Stimulated activated CD8-positive, alpha-beta memory T cell treated with anti-CD3 and anti-CD28 coated beads, Interleukin-15, amount 100 ng/mL, for 4 hours (primary cell): Measurements from ENCODE around the gene A4GALT.

Experiments
- DNase-seq, 2 donors: peaks; one replicate each; pipeline ENCODE4 v3.0.0-alpha.2; 2020; ENCODE audit warnings: low read depth in 2 of 2

Gene A4GALT

GRCh38 chr22:42701694-42702093 lies 19.0 kb downstream of the A4GALT start:
- no peak for DNase-seq

DNA sequence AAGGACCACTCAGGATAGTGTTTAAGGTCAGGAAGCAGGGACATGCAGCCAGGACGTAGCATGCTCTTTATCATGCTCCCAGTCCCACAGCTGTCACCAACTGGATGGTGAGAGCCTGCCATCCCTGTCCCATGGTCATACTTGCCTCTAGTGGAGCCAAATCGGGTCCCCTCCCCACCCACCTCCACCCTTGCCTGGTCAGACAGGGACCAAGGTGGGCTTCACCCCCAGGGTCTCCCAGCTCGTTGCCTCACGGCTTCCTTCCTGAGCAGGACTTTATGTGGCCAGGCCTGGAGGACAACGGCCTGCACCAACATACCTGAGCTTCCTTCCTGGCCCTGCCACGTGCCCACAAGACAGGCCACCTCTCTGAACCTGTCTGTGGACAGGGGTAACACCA lies 19.8 kb downstream of the A4GALT start:
- DNase-seq = no peak

DNA sequence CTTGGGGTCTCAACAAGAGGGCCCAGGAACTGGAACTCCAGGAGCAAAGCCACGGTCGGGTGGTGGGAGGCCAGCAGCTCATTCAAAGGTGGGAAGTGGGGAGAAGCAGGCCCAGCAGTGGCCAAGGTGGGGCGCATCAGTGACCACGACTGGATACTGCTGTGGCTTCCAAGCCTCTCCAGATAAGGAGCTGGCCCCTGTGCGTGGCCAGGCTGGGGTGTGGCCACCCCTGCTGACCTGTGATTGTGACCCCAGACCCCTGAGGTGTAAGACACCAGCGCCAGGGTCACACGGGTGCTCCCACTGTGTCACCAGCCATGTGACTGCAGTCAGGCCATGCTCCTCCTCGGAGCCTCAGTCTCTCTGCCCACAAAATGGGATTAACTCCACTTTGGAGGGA lies 20.3 kb downstream of the A4GALT start:
- no peak for DNase-seq

- DNase-seq = no peak
These were observed 20.7 kb downstream of the A4GALT start for GRCh38 chr22:42699976-42700352.

DNA sequence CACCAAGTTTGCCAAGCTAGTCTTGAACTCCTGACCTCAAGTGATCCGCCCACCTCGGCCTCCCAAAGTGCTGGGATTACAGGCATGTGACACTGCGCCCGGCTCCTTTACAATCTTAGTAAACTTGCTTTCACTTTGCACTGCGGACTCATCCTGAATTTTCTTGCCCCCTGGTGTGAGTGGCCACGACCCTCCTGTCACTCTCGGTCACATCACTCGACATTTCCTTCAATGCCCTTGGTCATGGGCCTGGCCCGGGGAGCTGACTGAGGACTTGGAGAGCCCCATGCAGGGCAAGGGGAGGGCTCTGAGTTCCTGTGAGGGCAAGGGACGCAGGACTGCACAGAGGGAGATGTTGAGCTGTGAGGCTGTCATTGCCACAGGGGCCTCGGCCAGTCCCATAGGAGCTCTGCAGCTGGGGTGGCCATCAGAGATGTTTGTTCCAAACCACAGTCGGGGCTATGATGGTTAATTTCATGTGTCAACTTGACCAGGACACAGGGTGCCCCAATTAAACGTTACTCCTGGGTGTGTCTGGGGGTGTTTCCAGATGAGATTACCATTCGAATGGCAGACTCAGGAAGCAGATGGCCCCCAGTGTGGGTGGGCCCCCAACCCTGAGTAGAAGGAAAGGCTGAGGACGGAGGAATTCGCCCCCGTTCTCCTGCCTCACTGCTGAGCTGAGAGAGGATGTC lies 21.2 kb downstream of the A4GALT start:
- no peak for DNase-seq

DNA sequence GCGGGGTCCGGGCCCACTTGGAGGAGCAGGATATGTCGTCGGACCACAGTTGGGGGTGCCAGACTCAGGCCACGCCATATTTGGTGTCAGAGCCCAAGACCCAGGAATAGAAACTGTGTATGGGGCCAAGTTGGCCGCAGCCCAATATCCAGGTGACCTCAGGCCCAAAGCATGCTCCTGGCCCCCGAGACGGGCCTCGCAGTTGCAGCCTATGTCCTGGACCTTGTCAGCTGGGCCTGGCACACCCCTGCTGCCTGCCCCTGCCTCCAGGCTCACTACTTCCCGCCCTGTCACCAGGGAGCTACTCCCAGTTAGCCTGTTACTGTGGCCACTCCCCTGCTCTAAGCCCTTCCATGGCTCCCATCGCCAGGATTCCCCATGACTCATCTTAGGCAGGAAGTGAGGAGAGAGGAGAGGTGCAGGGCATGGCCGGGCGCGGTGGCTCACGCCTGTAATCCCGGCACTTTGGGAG lies 23.1 kb downstream of the A4GALT start:
- no peak for DNase-seq

- no peak for DNase-seq
These were observed 24.2 kb downstream of the A4GALT start for GRCh38 chr22:42696331-42696967.

- DNase-seq = no peak
These were observed 25.4 kb downstream of the A4GALT start for GRCh38 chr22:42695294-42695693.

GRCh38 chr22:42693763-42694683 lies 26.6 kb downstream of the A4GALT start:
- DNase-seq = no peak

GRCh38 chr22:42693055-42693762 lies 27.5 kb downstream of the A4GALT start:
- no peak for DNase-seq

DNA sequence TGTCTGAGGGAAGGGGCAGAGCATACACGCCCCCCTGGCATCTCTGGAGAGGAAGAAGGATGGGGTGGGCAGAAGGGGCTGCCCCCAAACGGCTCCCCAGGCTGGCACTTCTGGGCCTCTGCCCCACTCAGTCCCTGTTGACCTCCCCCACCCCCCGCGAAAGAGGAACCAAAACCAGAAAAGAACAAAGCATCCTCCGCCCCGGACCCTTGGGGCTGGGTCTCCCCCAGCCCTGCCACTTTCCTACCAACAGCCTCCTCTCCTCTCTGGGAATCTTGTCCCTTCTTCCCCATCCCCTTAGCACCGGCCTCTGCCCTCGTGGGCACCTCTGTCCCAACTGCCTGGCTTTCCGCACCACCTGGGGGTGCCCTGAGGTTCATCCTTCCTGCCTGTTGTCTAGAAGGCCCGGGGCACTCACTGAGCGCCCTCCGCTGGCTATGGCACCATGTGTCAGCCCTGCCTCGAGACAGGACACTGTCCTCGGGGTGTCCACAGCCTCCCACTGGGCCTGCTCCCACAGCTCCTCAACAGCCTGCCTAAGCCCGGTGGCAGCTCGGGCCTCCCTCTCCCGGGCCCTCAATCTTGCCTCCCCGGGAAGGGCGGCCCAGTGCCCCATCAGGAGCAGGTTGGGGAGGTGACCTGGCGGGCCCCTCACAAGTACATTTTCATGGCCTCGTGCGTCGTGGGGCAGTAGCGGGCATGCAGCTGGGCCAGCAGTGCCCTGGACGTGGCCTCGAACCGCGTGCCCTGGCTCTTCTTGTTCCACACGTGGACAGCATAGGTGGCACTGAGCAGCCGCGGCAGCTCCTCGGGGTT lies 28.2 kb downstream of the A4GALT start:
- no peak for DNase-seq

- no peak for DNase-seq
These were observed 29.2 kb downstream of the A4GALT start for GRCh38 chr22:42691440-42691839.

GRCh38 chr22:42688241-42689211 lies 32.1 kb downstream of the A4GALT start:
- no peak for DNase-seq

DNA sequence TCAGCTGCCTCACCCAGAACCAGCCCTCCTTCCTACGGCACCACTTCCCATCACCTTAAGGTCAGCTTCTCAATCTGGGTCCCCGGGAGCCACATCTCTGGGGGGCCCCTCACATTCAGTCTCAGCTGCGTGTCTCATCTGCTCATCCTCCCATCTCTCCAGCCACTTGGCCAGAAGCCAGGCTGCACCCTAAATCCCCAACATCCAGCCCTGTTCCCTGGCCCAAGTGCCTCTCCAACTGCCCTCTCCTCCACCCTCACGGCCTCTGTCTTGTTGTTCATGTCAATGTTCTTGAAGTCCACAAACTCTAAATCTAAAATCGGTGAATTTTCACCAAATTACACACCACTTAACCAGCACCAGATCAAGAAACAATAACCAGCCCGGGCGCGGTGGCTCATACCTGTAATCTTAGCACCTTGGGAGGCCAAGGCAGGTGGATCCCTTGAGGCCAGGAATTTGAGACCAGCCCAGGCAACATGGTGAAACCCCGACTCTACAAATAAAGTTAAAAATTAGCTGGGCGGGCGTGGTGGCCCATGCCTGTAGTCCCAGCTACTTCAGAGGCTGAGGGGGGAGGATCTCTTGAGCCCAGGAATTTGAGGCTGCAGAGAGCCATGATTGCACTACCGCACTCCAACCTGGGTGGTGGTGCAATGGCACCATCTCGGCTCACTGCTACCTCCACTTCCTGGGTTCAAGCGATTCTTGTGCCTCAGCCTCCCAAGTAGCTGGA lies 33.7 kb downstream of the A4GALT start:
- no peak for DNase-seq

DNA sequence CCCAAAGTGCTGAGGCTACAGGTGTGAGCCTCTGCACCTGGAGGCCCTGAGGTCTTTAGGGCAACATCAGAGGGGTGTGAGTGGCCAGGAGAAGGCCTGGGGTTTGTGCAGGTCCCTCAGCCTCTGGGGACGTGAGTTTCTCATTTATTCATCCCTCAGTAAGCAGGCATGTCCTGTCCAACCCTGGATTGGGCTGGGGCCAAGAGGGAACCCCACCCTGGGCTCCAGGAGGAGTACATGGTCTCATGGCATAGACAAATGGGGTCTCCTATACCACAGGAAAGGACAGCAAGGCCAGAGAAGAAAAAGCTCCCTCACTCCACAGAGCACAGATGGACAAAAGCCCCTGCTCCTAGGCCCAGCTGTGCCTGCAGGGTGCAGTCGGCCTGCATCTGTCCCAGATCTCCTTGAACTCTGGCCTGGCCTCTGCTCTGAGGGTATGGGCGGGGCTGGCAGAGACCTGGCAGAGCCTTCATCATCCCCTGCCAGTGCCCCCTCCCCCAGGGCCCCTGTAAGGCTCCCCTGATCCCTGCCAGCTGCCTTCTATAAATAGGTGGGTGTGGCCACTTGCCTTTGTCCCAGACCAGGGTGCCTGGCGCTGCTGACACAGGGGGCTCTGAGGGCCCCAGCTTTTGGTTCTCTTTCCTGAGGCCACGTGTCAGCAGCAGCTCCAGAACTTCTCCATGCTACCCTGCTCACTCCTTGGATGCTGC lies 34.6 kb downstream of the A4GALT start:
- DNase-seq = no peak

DNA sequence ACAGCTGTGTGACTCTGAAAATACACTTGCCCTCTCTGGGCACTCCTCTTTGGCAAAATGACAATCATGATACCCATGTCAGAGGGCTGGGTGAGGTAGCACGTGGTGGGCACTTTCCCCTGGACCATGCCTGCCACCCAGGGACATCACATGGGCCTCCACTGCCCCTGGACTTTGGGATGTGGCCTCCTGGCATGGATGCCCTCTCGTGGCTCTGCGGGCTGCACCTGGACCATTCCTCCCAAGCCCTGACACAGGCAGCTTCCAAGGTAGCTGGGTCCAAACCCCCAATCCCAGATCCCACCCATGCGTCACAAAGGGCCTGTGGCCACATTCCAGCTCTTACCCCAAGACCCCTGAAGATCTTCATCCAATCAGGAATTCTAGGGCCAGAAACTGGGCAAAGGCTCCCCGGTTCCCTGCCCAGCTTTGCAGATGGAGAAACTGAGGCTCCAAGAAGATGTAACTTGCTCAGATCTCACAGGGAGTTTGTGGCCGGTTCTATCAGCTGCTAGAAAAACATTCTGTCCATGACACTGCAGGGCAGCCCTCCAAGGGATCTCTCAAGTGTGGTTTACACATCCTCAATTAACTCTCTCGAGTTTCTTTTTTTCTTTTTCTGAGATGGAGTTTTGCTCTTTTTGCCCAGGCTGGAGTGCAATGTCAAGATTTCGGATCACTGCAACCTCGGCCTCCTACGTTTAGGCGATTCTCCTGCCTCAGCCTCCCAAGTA lies 36.0 kb downstream of the A4GALT start:
- no peak for DNase-seq

DNA sequence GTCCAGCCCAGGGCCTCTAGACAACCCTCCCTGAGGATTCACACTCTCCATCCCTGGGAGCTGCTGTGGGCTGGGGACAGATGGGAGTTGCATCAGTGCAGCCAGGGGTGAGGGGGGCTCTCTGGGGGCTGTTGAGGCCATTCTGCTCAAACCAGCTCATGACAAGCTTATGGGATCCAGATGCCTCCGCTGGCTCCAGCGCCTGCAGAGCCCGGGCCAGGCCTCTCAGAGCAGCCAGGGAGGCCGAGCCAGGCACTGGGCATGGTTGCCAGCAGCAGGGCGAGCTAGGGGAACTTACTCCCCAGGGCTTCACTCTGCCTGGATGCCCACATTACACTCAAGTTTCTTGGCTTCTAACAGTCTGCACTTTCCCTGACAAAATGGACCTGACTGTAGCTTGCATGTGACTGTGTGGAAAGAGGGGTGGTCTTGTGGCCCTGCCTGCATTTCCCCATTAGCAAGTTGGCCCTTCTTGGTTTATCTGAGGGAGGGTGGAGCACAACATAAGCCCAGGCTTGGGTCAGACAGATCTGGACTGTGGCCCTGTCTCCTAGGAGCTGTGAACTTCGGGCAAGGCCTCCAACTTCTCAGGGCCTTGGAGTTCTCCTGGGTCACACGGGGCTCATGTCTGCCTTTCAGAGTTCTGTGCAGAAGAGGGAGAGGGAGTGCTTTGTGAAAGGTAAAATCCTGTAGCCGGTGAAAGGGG lies 36.9 kb downstream of the A4GALT start:
- no peak for DNase-seq
